Inferior parietal cortex (tissue), 1 donor: ENCODE data around the gene NPAS3.

Experiments
- DNase-seq: peaks from one replicate; pipeline ENCODE4 v3.0.0-alpha.2; 2016; ENCODE audit errors: extremely low spot score

The NPAS3 gene

GRCh38 chr14:33792009-33792719 lies 853.5 kb downstream of the NPAS3 start:
- no peak for DNase-seq

- DNase-seq, result peak; percentile 93
These were observed 854.2 kb downstream of the NPAS3 start for GRCh38 chr14:33792720-33793368.

GRCh38 chr14:33793398-33794110 lies 854.9 kb downstream of the NPAS3 start:
- DNase-seq, result peak; percentile 38

GRCh38 chr14:33794791-33795305 lies 856.2 kb downstream of the NPAS3 start:
- DNase-seq, result no peak

- no peak for DNase-seq
These were observed 857.7 kb downstream of the NPAS3 start for GRCh38 chr14:33796356-33796755.

DNA sequence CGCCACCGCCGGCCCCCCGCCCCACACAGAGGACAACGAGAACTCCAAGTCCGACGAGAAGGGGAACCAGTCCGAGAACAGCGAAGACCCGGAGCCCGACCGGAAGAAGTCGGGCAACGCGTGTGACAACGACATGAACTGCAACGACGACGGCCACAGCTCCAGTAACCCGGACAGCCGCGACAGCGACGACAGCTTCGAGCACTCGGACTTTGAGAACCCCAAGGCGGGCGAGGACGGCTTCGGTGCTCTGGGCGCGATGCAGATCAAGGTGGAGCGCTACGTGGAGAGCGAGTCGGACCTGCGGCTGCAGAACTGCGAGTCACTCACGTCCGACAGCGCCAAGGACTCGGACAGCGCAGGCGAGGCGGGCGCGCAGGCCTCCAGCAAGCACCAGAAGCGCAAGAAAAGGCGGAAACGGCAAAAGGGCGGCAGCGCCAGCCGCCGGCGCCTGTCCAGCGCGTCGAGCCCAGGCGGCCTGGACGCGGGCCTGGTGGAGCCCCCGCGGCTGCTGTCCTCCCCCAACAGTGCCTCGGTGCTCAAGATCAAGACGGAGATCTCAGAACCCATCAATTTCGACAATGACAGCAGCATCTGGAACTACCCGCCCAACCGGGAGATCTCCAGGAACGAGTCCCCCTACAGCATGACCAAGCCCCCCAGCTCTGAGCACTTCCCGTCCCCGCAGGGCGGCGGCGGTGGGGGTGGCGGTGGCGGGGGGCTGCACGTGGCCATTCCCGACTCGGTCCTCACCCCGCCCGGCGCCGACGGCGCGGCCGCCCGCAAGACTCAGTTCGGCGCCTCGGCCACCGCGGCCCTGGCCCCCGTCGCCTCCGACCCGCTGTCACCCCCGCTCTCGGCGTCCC lies 861.3 kb downstream of the NPAS3 start:
- DNase-seq, result no peak

DNA sequence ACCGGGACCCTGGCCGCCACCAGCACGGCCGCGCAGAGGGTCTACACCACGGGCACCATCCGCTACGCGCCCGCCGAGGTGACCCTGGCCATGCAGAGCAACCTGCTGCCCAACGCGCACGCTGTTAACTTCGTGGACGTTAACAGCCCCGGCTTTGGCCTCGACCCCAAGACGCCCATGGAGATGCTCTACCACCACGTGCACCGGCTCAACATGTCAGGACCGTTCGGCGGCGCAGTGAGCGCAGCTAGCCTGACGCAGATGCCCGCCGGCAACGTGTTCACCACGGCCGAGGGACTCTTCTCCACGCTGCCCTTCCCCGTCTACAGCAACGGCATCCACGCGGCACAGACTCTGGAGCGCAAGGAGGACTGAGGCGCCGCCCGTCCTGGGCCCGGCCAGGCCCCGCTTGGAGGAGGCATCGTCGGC lies 862.1 kb downstream of the NPAS3 start:
- DNase-seq, result no peak

GRCh38 chr14:33802737-33803136 lies 864.1 kb downstream of the NPAS3 start:
- DNase-seq, result no peak

DNA sequence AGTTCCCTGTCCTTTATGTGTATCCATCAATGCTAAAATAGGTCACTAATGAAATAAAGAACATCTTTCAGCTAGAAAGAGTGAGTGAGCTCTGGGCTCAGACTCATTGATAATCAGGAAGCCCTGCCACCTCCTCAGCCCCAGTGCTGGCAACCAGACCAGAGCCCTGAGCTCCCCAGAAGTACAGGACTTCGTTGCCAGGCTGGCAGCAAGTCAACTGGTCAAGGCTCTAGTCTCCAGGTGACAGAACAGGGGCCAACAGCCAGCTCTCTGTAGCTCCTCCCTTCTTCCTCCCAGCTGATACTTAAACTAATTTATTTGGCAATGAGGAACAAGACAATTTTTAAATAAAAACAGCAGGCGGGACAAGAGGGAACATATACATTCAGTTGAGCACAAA lies 866.9 kb downstream of the NPAS3 start:
- no peak for DNase-seq

GRCh38 chr14:33806905-33807304 lies 868.2 kb downstream of the NPAS3 start:
- DNase-seq, result no peak

DNA sequence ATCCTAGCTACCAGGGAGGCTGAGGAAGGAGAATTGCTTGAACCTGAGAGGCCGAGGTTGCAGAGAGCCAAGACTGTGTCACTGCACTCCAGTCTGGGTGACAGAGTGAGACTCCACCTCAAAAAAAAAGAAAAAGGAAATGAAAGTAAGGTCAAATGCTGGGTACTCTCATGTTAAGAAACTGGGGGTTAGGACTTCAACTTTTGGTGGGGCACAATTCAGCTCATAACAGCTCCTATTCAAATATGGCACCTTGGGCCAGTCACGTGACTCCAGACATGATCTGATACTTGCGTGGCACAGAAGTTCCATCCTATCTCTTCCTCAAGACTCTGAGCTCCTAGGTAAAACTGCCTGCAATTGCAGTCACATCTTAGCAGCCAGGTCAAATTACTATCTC lies 869.5 kb downstream of the NPAS3 start:
- no peak for DNase-seq

DNA sequence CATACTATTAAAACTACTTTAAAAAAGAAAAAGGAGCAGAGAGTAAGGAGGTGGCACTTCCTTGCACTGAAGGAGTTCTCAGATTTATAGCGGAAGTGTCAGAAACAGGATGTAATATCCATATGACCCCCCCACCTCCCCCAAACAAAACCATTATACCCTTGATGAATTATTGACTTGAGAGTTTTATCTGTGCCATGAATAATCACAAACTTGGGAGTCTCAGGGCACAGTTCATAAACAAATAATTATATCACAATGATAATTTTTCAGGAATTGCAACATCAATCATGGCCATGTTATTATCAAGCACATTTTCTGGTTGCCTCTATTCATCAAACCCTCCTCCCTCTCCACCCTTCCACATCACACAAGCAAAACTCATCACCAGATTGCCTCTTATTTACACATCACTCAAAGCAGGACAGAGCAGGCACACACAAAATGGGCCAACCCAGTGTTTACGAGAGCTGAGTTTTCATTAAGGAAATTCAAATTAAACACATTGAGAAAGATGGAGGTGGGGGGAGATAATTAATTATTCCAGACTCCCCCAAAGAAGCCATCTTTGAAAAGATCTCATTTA lies 870.8 kb downstream of the NPAS3 start:
- no peak for DNase-seq

GRCh38 chr14:33810308-33810707 lies 871.6 kb downstream of the NPAS3 start:
- DNase-seq, result no peak

- no peak for DNase-seq
These were observed 873.0 kb downstream of the NPAS3 start for GRCh38 chr14:33811721-33812120.

- no peak for DNase-seq
These were observed 873.5 kb downstream of the NPAS3 start for GRCh38 chr14:33812181-33812580.

GRCh38 chr14:33812601-33813000 lies 873.9 kb downstream of the NPAS3 start:
- no peak for DNase-seq

DNA sequence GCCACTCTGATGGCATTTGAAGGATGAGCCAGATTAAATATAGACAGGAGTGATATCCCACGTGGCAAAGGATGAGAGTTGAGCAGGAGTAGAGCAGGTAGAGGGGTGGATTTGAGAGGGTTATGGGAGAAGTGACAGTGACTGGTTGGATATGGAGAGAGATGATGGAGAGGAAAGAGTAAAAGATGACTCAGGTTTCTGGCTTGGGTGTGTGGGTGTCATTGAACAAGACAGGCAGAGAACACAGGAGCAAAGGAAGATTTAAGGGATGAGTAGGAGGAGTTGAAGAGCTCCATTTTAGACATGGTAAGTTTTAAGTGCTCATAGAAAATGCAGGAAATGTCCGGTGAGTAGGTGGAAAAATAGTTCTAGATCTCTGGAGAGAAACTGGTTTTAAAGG lies 875.3 kb downstream of the NPAS3 start:
- DNase-seq, result no peak

GRCh38 chr14:33833706-33834465 lies 895.2 kb downstream of the NPAS3 start:
- DNase-seq, result no peak

GRCh38 chr14:33834466-33835260 lies 896.0 kb downstream of the NPAS3 start:
- DNase-seq, result no peak

DNA sequence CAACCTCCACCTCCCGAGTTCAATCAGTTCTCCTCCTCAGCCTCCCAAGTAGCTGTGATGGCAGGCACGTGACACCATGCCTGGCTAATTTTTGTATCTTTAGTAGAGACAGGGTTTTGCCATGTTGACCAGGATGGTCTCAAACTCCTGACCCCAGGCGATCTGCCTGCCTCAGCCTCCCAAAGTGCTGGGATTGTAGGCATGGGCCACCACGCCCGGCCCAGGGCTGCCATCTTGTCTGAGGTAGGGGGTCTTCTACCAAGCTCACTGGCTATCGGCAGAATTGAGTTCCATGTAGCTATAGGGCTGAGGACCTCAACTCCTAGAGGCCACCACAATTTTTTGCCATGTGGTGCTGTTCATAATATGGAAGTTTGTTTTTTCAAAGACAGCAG lies 896.6 kb downstream of the NPAS3 start:
- no peak for DNase-seq
